C4-2B (cell line): ENCODE data around the gene TCEANC.
"Not testable (repeated sequence)": the region's sequence is repeated elsewhere in the genome, so short reads cannot be mapped to it uniquely, and the experiment has no call there.

ENCODE experiments used
- CTCF ChIP-seq: fragments of 450-650 bp; conservative IDR thresholded peaks from 2 replicates; pipeline ENCODE4 v1.5.1; 2017; ENCODE audit warnings: mild to moderate bottlenecking
- ZFX ChIP-seq: fragments of 450-650 bp; IDR thresholded peaks from 2 replicates; pipeline ENCODE4 v1.6.1; 2017

DNA sequence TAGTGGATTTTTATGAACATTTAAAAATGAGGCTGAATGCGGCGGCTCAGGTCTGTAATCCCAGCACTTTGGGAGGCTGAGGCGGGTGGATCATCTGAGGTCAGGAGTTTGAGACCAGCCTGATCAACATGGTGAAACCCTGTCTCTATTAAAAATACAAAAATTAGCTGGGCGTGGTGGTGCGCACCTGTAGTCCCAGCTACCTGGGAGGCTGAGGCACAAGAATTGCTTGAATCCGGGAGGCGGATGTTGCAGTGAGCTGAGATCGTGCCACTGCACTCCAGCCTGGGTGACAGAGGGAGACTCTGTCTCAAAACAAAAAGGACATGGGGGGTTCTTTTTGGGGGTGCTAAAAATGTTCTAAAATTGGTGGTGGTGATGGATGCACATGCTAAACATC is 16.8 kb downstream of the TCEANC start:
- not testable (repeated sequence) for TF ChIP-seq CTCF, ZFX
